K562 (cell line): Measurements from ENCODE around the gene TSC22D2. TPM values are rescaled to one million over a fixed set of nuclear protein-coding genes. Genes with fewer than 3 reads are reported as not detected.

Source experiments
- ATAC-seq: fragments of 200-7000 bp; cut with Tn5 transposase; 3 replicates; pipeline ENCODE4 v1.9.1; 2020; ENCODE audit warnings: moderate library complexity
- BruUV-seq: library from RNA; stranded (reverse); fragments of 400-500 nt; replicated peaks from 2 replicates; lab custom pipeline; 2021; lab: Mats Ljungman, UMichigan
- CTCF ChIA-PET: fragments of 300-600 bp; formaldehyde crosslinking; extraction: SDS; loops from one replicate; lab custom pipeline; 2021; ENCODE audit warnings: low intra/inter-chr PET ratio; lab: Yijun Ruan, JAX
- POLR2A ChIA-PET: fragments of 300-600, 350-650 bp; sonication (Branson Sonifier 250); formaldehyde crosslinking; extraction: SDS; loops from one replicate; lab custom pipeline; 2021; ENCODE audit warnings: antibody characterized with exemption, inconsistent platforms; lab: Yijun Ruan, JAX
- DNase-seq, 4 experiments: peaks; one replicate each; pipeline versions ENCODE4 v3.0.0 to v3.0.0-alpha.2; 2011 to 2018; ENCODE audit warnings: low spot score in 3 of 4, mixed read lengths in 3 of 4; ENCODE audit errors: extremely low read depth in 1 of 4
- FAIRE-seq: peaks from 2 replicates; lab custom pipeline; 2011; peaks lifted over from hg19 to GRCh38; lab: Jason Lieb, UNC
- H2AFZ ChIP-seq: 2 replicates; pipeline ENCODE4 v1.6.0; 2011; ENCODE audit warnings: low read depth, low read length, control low read depth, inconsistent platforms
- H3K27ac ChIP-seq: fragments of 200-600 bp; 3 replicates; pipeline ENCODE4 v1.8.0; 2011; ENCODE audit warnings: low read depth, mild to moderate bottlenecking, control low read depth, inconsistent platforms, low read length, moderate library complexity, mixed read lengths; ENCODE audit errors: extremely low read depth
- H3K27me3 ChIP-seq, 2 experiments: fragments of 300-600 bp in 1 of 2; 2 replicates in 1 of 2; 3 replicates in 1 of 2; pipeline versions ENCODE4 v1.6.0 to v1.8.0; 2011; ENCODE audit warnings: inconsistent platforms in 2 of 2, low read length in 2 of 2, mild to moderate bottlenecking in 1 of 2, mixed read lengths in 1 of 2, moderate library complexity in 1 of 2; ENCODE audit not compliant: control insufficient read depth in 2 of 2, insufficient read depth in 2 of 2
- H3K36me3 ChIP-seq: fragments of 300-600 bp; 3 replicates; pipeline ENCODE4 v1.8.0; 2011; ENCODE audit warnings: mild to moderate bottlenecking, low read length, inconsistent platforms; ENCODE audit not compliant: control insufficient read depth, insufficient read depth
- H3K4me1 ChIP-seq, 2 experiments: fragments of 200-600 bp in 1 of 2; replicated peaks in 1 of 2; 2 replicates in 1 of 2; 3 replicates in 1 of 2; pipeline versions ENCODE4 v1.5.1 to v1.8.0; 2011; ENCODE audit warnings: inconsistent platforms in 2 of 2, low read length in 2 of 2, mild to moderate bottlenecking in 1 of 2, mixed read lengths in 1 of 2, moderate library complexity in 1 of 2; ENCODE audit not compliant: control insufficient read depth in 2 of 2, insufficient read depth in 2 of 2
- H3K4me2 ChIP-seq: 2 replicates; pipeline ENCODE4 v1.6.1; 2011; ENCODE audit warnings: low read length, control low read depth, inconsistent platforms, mixed read lengths; ENCODE audit not compliant: insufficient read depth
- H3K4me3 ChIP-seq: fragments of 200-600 bp; sonication (generic), shearing (Covaris generic); 2 replicates; pipeline ENCODE4 v1.5.1; 2016; ENCODE audit warnings: control low read depth, inconsistent platforms
- H3K79me2 ChIP-seq: fragments of 200-600 bp; 3 replicates; pipeline ENCODE4 v1.8.0; 2011; ENCODE audit warnings: low read length, inconsistent platforms; ENCODE audit not compliant: control insufficient read depth, insufficient read depth
- H3K9ac ChIP-seq, 2 experiments: 2 replicates each; pipeline versions ENCODE4 v1.6.0 to v1.6.1; 2011; ENCODE audit warnings: low read depth in 2 of 2, low read length in 2 of 2, control low read depth in 1 of 2, inconsistent platforms in 1 of 2, mild to moderate bottlenecking in 1 of 2, mixed read lengths in 1 of 2; ENCODE audit not compliant: insufficient read depth in 1 of 2
- H3K9me1 ChIP-seq: one replicate; pipeline ENCODE4 v1.6.0; 2011; ENCODE audit warnings: inconsistent platforms, mild to moderate bottlenecking, low read length, moderate library complexity; ENCODE audit not compliant: control insufficient read depth, insufficient read depth
- H3K9me3 ChIP-seq: replicated peaks from 2 replicates; pipeline ENCODE4 v1.5.1; 2011; ENCODE audit warnings: low read depth, low read length, inconsistent platforms; ENCODE audit not compliant: control insufficient read depth, insufficient read depth
- H4K20me1 ChIP-seq: replicated peaks from 2 replicates; pipeline ENCODE4 v1.6.1; 2011; ENCODE audit warnings: low read length, inconsistent platforms, mixed read lengths; ENCODE audit not compliant: control insufficient read depth, insufficient read depth
- CTBP1 ChIP-seq: fragments of 450-650 bp; IDR thresholded peaks from 2 replicates; pipeline ENCODE4 v1.6.1; 2016; ENCODE audit warnings: borderline replicate concordance
- DDX20 ChIP-seq: fragments of 450-650 bp; IDR thresholded peaks from 2 replicates; pipeline ENCODE4 v1.6.1; 2016; ENCODE audit warnings: missing genetic modification characterization, low read depth, mild to moderate bottlenecking, missing compliant biosample characterization, moderate library complexity
- HDAC2 ChIP-seq: fragments of 450-650 bp; IDR thresholded peaks from 2 replicates; pipeline ENCODE4 v1.6.1; 2016; ENCODE audit warnings: mild to moderate bottlenecking
- POLR2B ChIP-seq: fragments of 450-650 bp; IDR thresholded peaks from 2 replicates; pipeline ENCODE4 v1.6.1; 2018; ENCODE audit warnings: low read depth; ENCODE audit not compliant: partially characterized antibody
- PRDM10 ChIP-seq: fragments of 450-650 bp; IDR thresholded peaks from 2 replicates; pipeline ENCODE4 v1.6.1; 2018; ENCODE audit not compliant: partially characterized antibody
- SMARCA4 ChIP-seq: fragments of 450-650 bp; IDR thresholded peaks from 2 replicates; pipeline ENCODE4 v1.6.1; 2016
- ZFX ChIP-seq: sonication (generic); formaldehyde crosslinking; IDR thresholded peaks from 2 replicates; pipeline ENCODE4 v1.8.0; 2022; ENCODE audit warnings: mild to moderate bottlenecking, missing genetic modification reagents, moderate library complexity
- WGBS: fragments of 100-300 bp; shearing (Covaris generic); methylation state at CpG from one replicate; pipeline ENCODE4 v1.1.6; 2016; ENCODE audit warnings: low coverage, mixed read lengths; ENCODE audit not compliant: insufficient coverage; ENCODE audit errors: missing lambda C conversion rate; 5-methylcytosine and 5-hydroxymethylcytosine counted together
- in situ Hi-C: fragments of 300-500 bp; cut with MboI; formaldehyde crosslinking; loops from 4 replicates; pipeline ENCODE4 v1.15.0; 2018; ENCODE audit warnings: inconsistent platforms, mixed read lengths
- intact Hi-C: fragments of 100-400 bp; cut with micrococcal nuclease; formaldehyde crosslinking; loops from 2 replicates; pipeline ENCODE4 v1.14.2; 2022
- polyA plus RNA-seq, 8 experiments: library from polyadenylated mRNA; depleted of rRNA in 4 of 8; stranded (reverse) in 5 of 8; unstranded in 3 of 8; fragments of >200 nt; fragmentation: Nextera tagmentation in 2 of 8; fragmentation: Illumina TruSeq in 1 of 8; extraction: Ambion mirVana in 2 of 8; extraction: Trizol in 1 of 8; gene quantifications; 2 replicates each; pipeline versions ENCODE4 v1.2.1 to v1.2.3, GENCODE V29; 2011 to 2014; ENCODE audit warnings: inconsistent platforms in 1 of 8, missing spikeins in 1 of 8
- total RNA-seq, 7 experiments: library from RNA; depleted of rRNA in 6 of 7; stranded (reverse); fragments of >200 nt in 6 of 7; fragmentation: Illumina TruSeq in 2 of 7; extraction: Trizol in 2 of 7; gene quantifications; 2 replicates each; pipeline versions ENCODE4 v1.2.1 to v1.2.3, GENCODE V29; 2011 to 2021; ENCODE audit warnings: low replicate concordance in 1 of 7
- TF ChIP-seq, protein P1 (sequence below), 2 experiments: IDR thresholded peaks in 1 of 2; conservative IDR thresholded peaks in 1 of 2; 2 replicates each; pipeline ENCODE4 v1.6.1; 2016; ENCODE audit warnings: low read depth in 2 of 2, mild to moderate bottlenecking in 1 of 2, missing compliant biosample characterization in 1 of 2, missing genetic modification characterization in 1 of 2, moderate library complexity in 1 of 2
- TF ChIP-seq, protein P2 (sequence below), 2 experiments: fragments of 450-650 bp; IDR thresholded peaks; 2 replicates each; pipeline ENCODE4 v1.6.1; 2018; ENCODE audit warnings: mild to moderate bottlenecking in 2 of 2, low read depth in 1 of 2; ENCODE audit not compliant: partially characterized antibody in 2 of 2

TSC22D2 gene
- total and polyA plus RNA-seq, 9 of the 15 experiments (the other 6 are each of a cell fraction or from before 2014, with no cell fraction given), result 5.5 to 44.0 (median 19.3) TPM

- Histone ChIP-seq H3K79me2 (peaks cover 37% of the 10 kb centered on the region), H3K9me3 (no peaks in the 10 kb centered on the region), H3K27me3 (no peaks in the 10 kb centered on the region), H3K9ac (peak overlapping the region; percentile 40 to 89), H2AFZ (peak overlapping the region; percentile 79), H3K27ac (peak overlapping the region; percentile 97), H3K36me3 (peaks cover 14% of the 10 kb centered on the region), H3K4me1 (peaks cover 0 to 25% of the 10 kb centered on the region in 2 experiments; a peak in 2 of 5 replicates), H4K20me1 (peaks cover 23% of the 10 kb centered on the region; the same call in 1 of the 2 replicates), H3K4me2 (peak overlapping the region; percentile 71), H3K4me3 (peak overlapping the region; percentile 81), H3K9me1 (no peaks in the 10 kb centered on the region)
- peak; percentile 79 for FAIRE-seq
- in situ Hi-C loops (no loop called here), intact Hi-C loops (loop anchor here (5.0 kb wide), 2 partner anchors 35 to 105 kb away; no protein-coding TSS in a partner anchor)
- DNase-seq, result peak in 3 of 4 experiments; percentile 19 to 56 (median 46)
- ATAC-seq, result no peak
- ChIA-PET CTCF (no interaction called here), POLR2A (interaction anchor here (1.5 to 2.8 kb wide), 6 partner anchors 10 to 140 kb away, joined by 3 to 8 read pairs (median 6); partner anchors contain the start of genes EIF2A and SERP1)
- under 1% methylated on average over 12 of the region's 12 CpGs for WGBS
- BruUV-seq, result TSS peak; percentile 76
- TF ChIP-seq ZFX (CRISPR knock-in tag) (no peak), PRDM10 (peak; percentile 20), HDAC2 (peak; percentile 55; the same call in 1 of the 2 replicates), CTBP1 (no peak), SMARCA4 (peak; percentile 58; the same call in 1 of the 2 replicates), DDX20 (no peak), POLR2B (peak; percentile 22)
- TF ChIP-seq, protein P1, sequence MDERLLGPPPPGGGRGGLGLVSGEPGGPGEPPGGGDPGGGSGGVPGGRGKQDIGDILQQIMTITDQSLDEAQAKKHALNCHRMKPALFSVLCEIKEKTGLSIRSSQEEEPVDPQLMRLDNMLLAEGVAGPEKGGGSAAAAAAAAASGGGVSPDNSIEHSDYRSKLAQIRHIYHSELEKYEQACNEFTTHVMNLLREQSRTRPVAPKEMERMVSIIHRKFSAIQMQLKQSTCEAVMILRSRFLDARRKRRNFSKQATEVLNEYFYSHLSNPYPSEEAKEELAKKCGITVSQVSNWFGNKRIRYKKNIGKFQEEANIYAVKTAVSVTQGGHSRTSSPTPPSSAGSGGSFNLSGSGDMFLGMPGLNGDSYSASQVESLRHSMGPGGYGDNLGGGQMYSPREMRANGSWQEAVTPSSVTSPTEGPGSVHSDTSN (CRISPR knock-in tag; IDR thresholded peaks at IDR 0.05; ENCODE audit: low read depth), result no peak
- TF ChIP-seq, protein P1 (tag; conservative IDR thresholded peaks at IDR 0.05; ENCODE audit: low read depth), result no peak
- TF ChIP-seq, protein P2, sequence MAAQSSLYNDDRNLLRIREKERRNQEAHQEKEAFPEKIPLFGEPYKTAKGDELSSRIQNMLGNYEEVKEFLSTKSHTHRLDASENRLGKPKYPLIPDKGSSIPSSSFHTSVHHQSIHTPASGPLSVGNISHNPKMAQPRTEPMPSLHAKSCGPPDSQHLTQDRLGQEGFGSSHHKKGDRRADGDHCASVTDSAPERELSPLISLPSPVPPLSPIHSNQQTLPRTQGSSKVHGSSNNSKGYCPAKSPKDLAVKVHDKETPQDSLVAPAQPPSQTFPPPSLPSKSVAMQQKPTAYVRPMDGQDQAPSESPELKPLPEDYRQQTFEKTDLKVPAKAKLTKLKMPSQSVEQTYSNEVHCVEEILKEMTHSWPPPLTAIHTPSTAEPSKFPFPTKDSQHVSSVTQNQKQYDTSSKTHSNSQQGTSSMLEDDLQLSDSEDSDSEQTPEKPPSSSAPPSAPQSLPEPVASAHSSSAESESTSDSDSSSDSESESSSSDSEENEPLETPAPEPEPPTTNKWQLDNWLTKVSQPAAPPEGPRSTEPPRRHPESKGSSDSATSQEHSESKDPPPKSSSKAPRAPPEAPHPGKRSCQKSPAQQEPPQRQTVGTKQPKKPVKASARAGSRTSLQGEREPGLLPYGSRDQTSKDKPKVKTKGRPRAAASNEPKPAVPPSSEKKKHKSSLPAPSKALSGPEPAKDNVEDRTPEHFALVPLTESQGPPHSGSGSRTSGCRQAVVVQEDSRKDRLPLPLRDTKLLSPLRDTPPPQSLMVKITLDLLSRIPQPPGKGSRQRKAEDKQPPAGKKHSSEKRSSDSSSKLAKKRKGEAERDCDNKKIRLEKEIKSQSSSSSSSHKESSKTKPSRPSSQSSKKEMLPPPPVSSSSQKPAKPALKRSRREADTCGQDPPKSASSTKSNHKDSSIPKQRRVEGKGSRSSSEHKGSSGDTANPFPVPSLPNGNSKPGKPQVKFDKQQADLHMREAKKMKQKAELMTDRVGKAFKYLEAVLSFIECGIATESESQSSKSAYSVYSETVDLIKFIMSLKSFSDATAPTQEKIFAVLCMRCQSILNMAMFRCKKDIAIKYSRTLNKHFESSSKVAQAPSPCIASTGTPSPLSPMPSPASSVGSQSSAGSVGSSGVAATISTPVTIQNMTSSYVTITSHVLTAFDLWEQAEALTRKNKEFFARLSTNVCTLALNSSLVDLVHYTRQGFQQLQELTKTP (IDR thresholded peaks at IDR 0.05; ENCODE audit: low read depth in 1 of 2, partially characterized antibody in 2 of 2), result peak in 1 of 2 experiments; percentile 41
Measured at GRCh38 chr3:150407051-150407807, 869 bp upstream of the TSC22D2 start.
